Karpas-422 (cell line): ENCODE measurements around the gene DEFB125. TPM values are rescaled to one million over a fixed set of nuclear protein-coding genes. Genes with fewer than 3 reads are reported as not detected.
"Not testable (repeated sequence)": the region's sequence is repeated elsewhere in the genome, so short reads cannot be mapped to it uniquely, and the experiment has no call there.

ENCODE experiments used
- DNase-seq: peaks from one replicate; pipeline ENCODE4 v3.0.0-alpha.2; 2015
- H2AFZ ChIP-seq: fragments of 200-600 bp; sonication (generic); 2 replicates; pipeline ENCODE4 v1.6.1; 2014; ENCODE audit warnings: antibody characterized with exemption, low read length, mixed read lengths
- H3K27ac ChIP-seq: fragments of 200-600 bp; sonication (generic); 2 replicates; pipeline ENCODE4 v1.5.1; 2014; ENCODE audit warnings: mild to moderate bottlenecking, low read length, moderate library complexity
- H3K27me3 ChIP-seq: fragments of 200-600 bp; sonication (generic); 2 replicates; pipeline ENCODE4 v1.6.1; 2014; ENCODE audit warnings: low read length, mixed read lengths
- H3K36me3 ChIP-seq: fragments of 200-600 bp; sonication (generic); 2 replicates; pipeline ENCODE4 v1.6.1; 2014; ENCODE audit warnings: low read length, mixed read lengths; ENCODE audit not compliant: insufficient read depth
- H3K4me1 ChIP-seq: fragments of 200-600 bp; sonication (generic); 2 replicates; pipeline ENCODE4 v1.6.1; 2014; ENCODE audit warnings: mild to moderate bottlenecking, low read length, mixed read lengths
- H3K4me2 ChIP-seq: fragments of 200-600 bp; sonication (generic); 2 replicates; pipeline ENCODE4 v1.6.1; 2014; ENCODE audit warnings: low read length, low read depth, mild to moderate bottlenecking; ENCODE audit not compliant: poor library complexity, severe bottlenecking
- H3K4me3 ChIP-seq: fragments of 200-600 bp; sonication (generic); 2 replicates; pipeline ENCODE4 v1.5.1; 2014; ENCODE audit warnings: mild to moderate bottlenecking, antibody characterized with exemption, low read length, mixed read lengths
- H3K79me2 ChIP-seq: fragments of 200-600 bp; sonication (generic); 2 replicates; pipeline ENCODE4 v1.6.1; 2014; ENCODE audit warnings: mild to moderate bottlenecking, low read length, mixed read lengths
- H3K9ac ChIP-seq: fragments of 200-600 bp; sonication (generic); 2 replicates; pipeline ENCODE4 v1.6.0; 2014; ENCODE audit warnings: low read length
- H3K9me2 ChIP-seq: fragments of 200-600 bp; sonication (generic), shearing (Covaris generic); replicated peaks from 2 replicates; pipeline ENCODE4 v1.6.0; 2014; ENCODE audit warnings: mild to moderate bottlenecking, low read length, moderate library complexity; ENCODE audit not compliant: insufficient read depth
- H3K9me3 ChIP-seq: fragments of 300-700, 200-600 bp; sonication (generic); 2 replicates; pipeline ENCODE4 v1.6.1; 2014; ENCODE audit warnings: low read length, mixed read lengths
- H4K20me1 ChIP-seq: fragments of 200-600 bp; sonication (generic); 2 replicates; pipeline ENCODE4 v1.6.1; 2014; ENCODE audit warnings: mild to moderate bottlenecking, antibody characterized with exemption, low read length, low read depth; ENCODE audit not compliant: insufficient read depth
- total RNA-seq: library from RNA; depleted of rRNA; stranded (reverse); fragments of >200 nt; shearing (Covaris generic); gene quantifications from 2 replicates; pipeline ENCODE4 v1.2.3, GENCODE V29; 2014; ENCODE audit warnings: low replicate concordance; rRNA removed

Gene DEFB125
- total RNA-seq, 1 experiment from 2014 or later = not detected

GRCh38 chr20:117518-117917, 30.0 kb downstream of the DEFB125 start:
- H3K36me3 ChIP-seq = no peaks in the 10 kb centered on the region
- no peak overlapping the region for H3K4me3 ChIP-seq
- no peaks in the 10 kb centered on the region for H3K9me3 ChIP-seq
- H3K9ac ChIP-seq = no peak overlapping the region
- H3K4me1 ChIP-seq = no peaks in the 10 kb centered on the region
- H3K27me3 ChIP-seq = no peaks in the 10 kb centered on the region
- no peaks in the 10 kb centered on the region for H3K9me2 ChIP-seq
- H2AFZ ChIP-seq = no peak overlapping the region
- H3K27ac ChIP-seq = no peak overlapping the region
- no peaks in the 10 kb centered on the region for H3K79me2 ChIP-seq
- no peak overlapping the region for H3K4me2 ChIP-seq
- no peak for DNase-seq
- H4K20me1 ChIP-seq = no peaks in the 10 kb centered on the region

- H3K4me3 ChIP-seq, H3K9me2 ChIP-seq, H3K27ac ChIP-seq, H3K4me1 ChIP-seq, H3K9ac ChIP-seq, H3K36me3 ChIP-seq, H4K20me1 ChIP-seq, H3K79me2 ChIP-seq, DNase-seq, H3K9me3 ChIP-seq, H3K4me2 ChIP-seq, H3K27me3 ChIP-seq, H2AFZ ChIP-seq: not testable (repeated sequence)
These were observed 42.4 kb downstream of the DEFB125 start for GRCh38 chr20:129786-130323.

- no peaks in the 10 kb centered on the region for H3K4me1 ChIP-seq
- no peaks in the 10 kb centered on the region for H4K20me1 ChIP-seq
- peak overlapping the region; percentile 94 for H2AFZ ChIP-seq
- no peaks in the 10 kb centered on the region; the same call in 1 of the 2 replicates for H3K9me3 ChIP-seq
- no peaks in the 10 kb centered on the region for H3K79me2 ChIP-seq
- H3K9ac ChIP-seq = no peak overlapping the region
- H3K4me2 ChIP-seq = no peak overlapping the region
- no peaks in the 10 kb centered on the region for H3K36me3 ChIP-seq
- H3K27ac ChIP-seq = no peak overlapping the region
- H3K9me2 ChIP-seq = no peaks in the 10 kb centered on the region
- peak; percentile 77 for DNase-seq
- no peaks in the 10 kb centered on the region; the same call in 1 of the 2 replicates for H3K27me3 ChIP-seq
- no peak overlapping the region for H3K4me3 ChIP-seq
These were observed 50.4 kb downstream of the DEFB125 start for GRCh38 chr20:137668-138490.

- Histone ChIP-seq H3K27ac (no peak within 1 kb of the TSS), H3K79me2 (no peaks in the 10 kb centered on the region), H2AFZ (no peak within 1 kb of the TSS), H3K9ac (no peak within 1 kb of the TSS), H3K4me3 (no peak within 1 kb of the TSS), H3K9me2 (no peaks in the 10 kb centered on the region), H3K27me3 (no peaks in the 10 kb centered on the region; the same call in 1 of the 2 replicates), H3K4me2 (no peak within 1 kb of the TSS), H3K36me3 (no peaks in the 10 kb centered on the region), H4K20me1 (no peaks in the 10 kb centered on the region), H3K4me1 (no peaks in the 10 kb centered on the region), H3K9me3 (no peaks in the 10 kb centered on the region; the same call in 1 of the 2 replicates)
- no peak for DNase-seq
These were observed 54.8 kb downstream of the DEFB125 start, which contains the start of gene DEFB126 for GRCh38 chr20:142290-142689. Gene DEFB126 (plus strand): TSS chr20:142590. CDS start chr20:142629, 39 bp downstream.

GRCh38 chr20:145877-146276, 58.4 kb downstream of the DEFB125 start:
- no peaks in the 10 kb centered on the region for H3K4me1 ChIP-seq
- H3K36me3 ChIP-seq = no peaks in the 10 kb centered on the region
- no peaks in the 10 kb centered on the region for H3K9me3 ChIP-seq
- no peaks in the 10 kb centered on the region for H3K79me2 ChIP-seq
- no peak overlapping the region for H3K4me3 ChIP-seq
- no peaks in the 10 kb centered on the region for H3K27me3 ChIP-seq
- no peak for DNase-seq
- no peak overlapping the region for H3K4me2 ChIP-seq
- no peaks in the 10 kb centered on the region for H3K9me2 ChIP-seq
- no peak overlapping the region for H3K9ac ChIP-seq
- no peaks in the 10 kb centered on the region for H4K20me1 ChIP-seq
- H3K27ac ChIP-seq = no peak overlapping the region
- H2AFZ ChIP-seq = no peak overlapping the region

Other genes starting within 250 kb of the DEFB125 start
- gene DEFB126, start 54.9 kb downstream of the DEFB125 start, total RNA-seq = not detected in 2 replicates
- gene DEFB127, start 69.8 kb downstream of the DEFB125 start, total RNA-seq = not detected in 2 replicates
- gene DEFB128, start 102.0 kb downstream of the DEFB125 start, total RNA-seq = not detected in 2 replicates
- not detected in 2 replicates for gene DEFB129, start 139.6 kb downstream of the DEFB125 start, total RNA-seq
- gene DEFB132, start 170.1 kb downstream of the DEFB125 start, total RNA-seq = 0.22 TPM in 1 of 2 replicates, not detected in the other
- gene C20orf96, start 203.1 kb downstream of the DEFB125 start, total RNA-seq = 1.8 and 2.0 TPM in 2 replicates
- gene ZCCHC3, start 209.9 kb downstream of the DEFB125 start, total RNA-seq = 20.6 and 22.2 TPM in 2 replicates
- gene SOX12, start 237.9 kb downstream of the DEFB125 start, total RNA-seq = 8.3 and 18.0 TPM in 2 replicates